AG04450 (cell line): ENCODE data around the gene PCDHAC2. TPM values are rescaled to one million over a fixed set of nuclear protein-coding genes. Genes with fewer than 3 reads are reported as not detected.

Experiments
- CTCF ChIA-PET: fragments of 300-600, 350-600 bp; formaldehyde crosslinking; extraction: SDS; loops from one replicate; lab custom pipeline; 2022; ENCODE audit warnings: antibody characterized with exemption, inconsistent platforms; lab: Charles Lee
- POLR2A ChIA-PET: fragments of 350-600 bp; formaldehyde crosslinking; extraction: SDS; loops from one replicate; lab custom pipeline; 2021; ENCODE audit warnings: antibody characterized with exemption, inconsistent platforms; lab: Yijun Ruan, JAX
- DNase-seq: peaks from one replicate; pipeline ENCODE4 v3.0.0-alpha.2; 2011; ENCODE audit warnings: low read depth, low spot score
- H3K27ac ChIP-seq: one replicate; pipeline ENCODE4 v1.5.1; 2012; ENCODE audit warnings: low read depth, low read length, control low read depth
- H3K27me3 ChIP-seq: one replicate; pipeline ENCODE4 v1.6.0; 2012; ENCODE audit warnings: low read length; ENCODE audit not compliant: control insufficient read depth, insufficient read depth
- H3K4me3 ChIP-seq: 2 replicates; pipeline ENCODE4 v1.5.1; 2011; ENCODE audit warnings: mild to moderate bottlenecking, low read depth, low read length, control low read depth
- H3K9me3 ChIP-seq: 2 replicates; pipeline ENCODE4 v1.5.1; 2012; ENCODE audit warnings: low read length; ENCODE audit not compliant: control insufficient read depth, insufficient read depth
- CTCF ChIP-seq: IDR thresholded peaks from 2 replicates; pipeline ENCODE4 v1.5.1; 2011; ENCODE audit warnings: low read depth, low read length, control low read depth, inconsistent platforms
- polyA plus RNA-seq: library from polyadenylated mRNA; depleted of rRNA; stranded (reverse); fragments of >200 nt; gene quantifications from 2 replicates; pipeline ENCODE4 v1.2.3, GENCODE V29; 2011

The PCDHAC2 gene
- polyA plus RNA-seq, 1 experiment, result not detected

- DNase-seq, result no peak
- POLR2A ChIA-PET, result no interaction called here
- CTCF ChIA-PET, result no interaction called here
Observed at GRCh38 chr5:140986117-140986521, 19.8 kb downstream of the PCDHAC2 start.

GRCh38 chr5:140988100-140988499 lies 21.8 kb downstream of the PCDHAC2 start:
- Histone ChIP-seq H3K4me3 (no peak overlapping the region), H3K27me3 (no peaks in the 10 kb centered on the region), H3K27ac (no peak overlapping the region), H3K9me3 (peaks cover 5% of the 10 kb centered on the region; the same call in 1 of the 2 replicates)
- TF ChIP-seq CTCF, result no peak
- ChIA-PET POLR2A (no interaction called here), CTCF (no interaction called here)
- no peak for DNase-seq

More at GRCh38 chr5:140986117-140986521, 19.8 kb downstream of the PCDHAC2 start:
- Histone ChIP-seq H3K27ac (no peak overlapping the region), H3K9me3 (peaks cover 5% of the 10 kb centered on the region; the same call in 1 of the 2 replicates), H3K27me3 (no peaks in the 10 kb centered on the region), H3K4me3 (no peak overlapping the region)
- TF ChIP-seq CTCF, result no peak

- H3K9me3 ChIP-seq, result peaks cover 5% of the 10 kb centered on the region; the same call in 1 of the 2 replicates
- DNase-seq, result no peak
- no peak overlapping the region for H3K4me3 ChIP-seq
- no peak for TF ChIP-seq CTCF
- POLR2A ChIA-PET, result no interaction called here
- CTCF ChIA-PET, result no interaction called here
- H3K27me3 ChIP-seq, result no peaks in the 10 kb centered on the region
- H3K27ac ChIP-seq, result no peak overlapping the region
Observed at GRCh38 chr5:140988608-140989007, 22.3 kb downstream of the PCDHAC2 start.

- no peak overlapping the region for H3K27ac ChIP-seq
- POLR2A ChIA-PET, result no interaction called here
- peaks cover 5% of the 10 kb centered on the region; the same call in 1 of the 2 replicates for H3K9me3 ChIP-seq
- no peaks in the 10 kb centered on the region for H3K27me3 ChIP-seq
- CTCF ChIA-PET, result no interaction called here
- H3K4me3 ChIP-seq, result no peak overlapping the region
- no peak for TF ChIP-seq CTCF
- DNase-seq, result no peak
Observed at GRCh38 chr5:140989254-140990020, 23.2 kb downstream of the PCDHAC2 start.

GRCh38 chr5:140992828-140993227 lies 26.6 kb downstream of the PCDHAC2 start:
- H3K27ac ChIP-seq, result no peak overlapping the region

More at GRCh38 chr5:140992828-140993227, 26.6 kb downstream of the PCDHAC2 start:
- peaks cover 2% of the 10 kb centered on the region; the same call in 1 of the 2 replicates for H3K9me3 ChIP-seq
- POLR2A ChIA-PET, result no interaction called here
- TF ChIP-seq CTCF, result no peak
- no peaks in the 10 kb centered on the region for H3K27me3 ChIP-seq
- no peak for DNase-seq
- CTCF ChIA-PET, result no interaction called here
- no peak overlapping the region for H3K4me3 ChIP-seq
